Keratinocyte (primary cell): ENCODE measurements around the gene ADAM12.

Source experiments
- CTCF ChIP-seq, 3 experiments: IDR thresholded peaks in 1 of 3; conservative IDR thresholded peaks in 1 of 3; optimal IDR thresholded peaks in 1 of 3; 2 replicates in 2 of 3; 3 replicates in 1 of 3; pipeline versions ENCODE3 to v1.5.1; 2011; ENCODE audit warnings: low read length in 3 of 3, mild to moderate bottlenecking in 3 of 3, moderate library complexity in 2 of 3, control low read depth in 1 of 3, inconsistent platforms in 1 of 3; ENCODE audit not compliant: insufficient read depth in 2 of 3; ENCODE audit errors: extremely low read depth in 1 of 3
- EZH2 ChIP-seq: IDR thresholded peaks from one replicate; pipeline ENCODE4 v1.6.1; 2012; ENCODE audit warnings: inconsistent platforms, mild to moderate bottlenecking, low read length, moderate library complexity

- TF ChIP-seq EZH2, result no peak
- TF ChIP-seq CTCF (optimal IDR thresholded peaks at IDR 0.05 in 1 of 3, IDR thresholded peaks at IDR 0.05 in 1 of 3, conservative IDR thresholded peaks at IDR 0.05 in 1 of 3; ENCODE audit: extremely low read depth in 1 of 3, insufficient read depth in 2 of 3, low read length in 3 of 3), result no peak
Measured at GRCh38 chr10:126014309-126014708, 374.0 kb downstream of the ADAM12 start.
